GOT3 (cell line): Measurements from ENCODE around the gene SNX9.
"Not testable (repeated sequence)": the region's sequence is repeated elsewhere in the genome, so short reads cannot be mapped to it uniquely, and the experiment has no call there.

ENCODE experiments used
- DNase-seq: peaks from one replicate; lab custom pipeline; 2025; ENCODE audit warnings: mixed read lengths; lab: John Stamatoyannopoulos, UW

Gene SNX9

DNA sequence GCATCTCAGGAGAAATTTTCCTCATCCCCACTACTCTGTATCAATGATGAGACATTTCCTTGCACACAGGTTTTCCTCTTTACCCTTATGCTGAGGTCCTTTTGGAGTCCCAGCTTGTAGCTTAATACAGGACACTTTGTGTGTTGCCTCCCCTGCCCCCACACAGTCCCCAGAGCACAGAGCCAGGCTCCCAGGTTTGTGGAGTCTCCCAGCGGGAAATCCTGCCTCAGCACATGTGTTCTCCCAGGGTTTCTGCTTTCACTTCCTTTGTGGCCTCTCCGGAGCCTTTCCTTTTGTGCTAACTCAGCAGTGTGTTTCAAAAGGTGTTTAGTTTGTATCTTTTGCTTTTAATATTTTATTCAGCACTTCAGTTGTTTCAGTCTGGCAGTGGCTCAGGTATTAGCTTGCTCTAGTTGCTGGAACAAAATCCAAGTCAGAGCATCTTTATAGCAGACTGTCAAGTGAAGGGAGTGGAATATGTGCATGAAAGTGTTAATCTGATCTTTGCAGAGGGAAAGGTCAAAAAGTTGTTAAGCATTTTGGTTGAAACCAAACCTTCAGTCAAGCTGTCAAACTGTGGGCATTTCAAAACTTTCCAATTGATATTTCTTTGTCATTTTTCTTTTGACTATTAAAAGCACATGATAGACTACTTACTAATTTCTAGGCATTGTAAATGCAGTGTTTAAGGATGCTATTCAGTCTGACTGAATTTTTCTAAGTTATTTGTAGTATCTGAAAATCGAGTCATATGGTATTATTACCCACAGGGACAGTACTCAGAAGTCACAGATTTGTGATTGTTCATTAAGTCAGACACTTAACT is 8.6 kb downstream of the SNX9 start:
- no peak for DNase-seq

DNA sequence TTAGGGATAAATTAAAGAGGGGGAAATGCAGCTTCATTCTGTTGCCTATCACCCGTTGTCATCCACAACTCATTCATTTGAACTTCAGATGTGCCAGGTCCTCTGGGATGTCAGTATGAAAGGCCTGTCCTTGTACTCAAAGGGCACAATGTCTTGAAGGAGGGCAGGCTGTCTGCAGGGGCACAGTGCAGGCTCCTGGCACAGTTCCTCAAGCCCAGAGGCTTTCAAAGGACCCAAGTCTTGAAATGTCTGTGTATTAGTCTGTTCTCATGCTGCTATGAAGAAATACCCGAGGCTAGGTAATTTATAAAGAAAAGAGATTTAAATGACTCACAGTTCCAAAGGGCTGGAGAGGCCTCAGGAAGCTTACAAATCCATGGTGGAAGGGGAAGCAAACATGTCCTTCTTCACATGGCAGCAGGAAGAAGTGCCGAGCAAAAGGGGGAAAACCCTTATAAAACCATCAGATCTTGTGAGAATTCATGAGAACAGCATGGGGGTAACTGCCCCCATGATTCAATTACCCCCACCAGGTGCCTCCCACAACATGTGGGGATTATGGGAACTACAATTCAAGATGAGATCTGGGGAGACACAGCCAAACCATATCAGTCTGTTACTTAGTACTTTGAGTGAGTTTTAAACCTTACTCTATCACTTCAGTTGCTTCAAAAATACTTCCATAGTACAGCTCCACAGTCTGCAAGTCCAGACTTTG is 9.4 kb downstream of the SNX9 start:
- no peak for DNase-seq

GRCh38 chr6:157834549-157834948 is 11.5 kb downstream of the SNX9 start:
- no peak for DNase-seq

- no peak for DNase-seq
Observed at GRCh38 chr6:157838718-157839430, 15.8 kb downstream of the SNX9 start.

GRCh38 chr6:157839606-157840005 is 16.6 kb downstream of the SNX9 start:
- DNase-seq = no peak

DNA sequence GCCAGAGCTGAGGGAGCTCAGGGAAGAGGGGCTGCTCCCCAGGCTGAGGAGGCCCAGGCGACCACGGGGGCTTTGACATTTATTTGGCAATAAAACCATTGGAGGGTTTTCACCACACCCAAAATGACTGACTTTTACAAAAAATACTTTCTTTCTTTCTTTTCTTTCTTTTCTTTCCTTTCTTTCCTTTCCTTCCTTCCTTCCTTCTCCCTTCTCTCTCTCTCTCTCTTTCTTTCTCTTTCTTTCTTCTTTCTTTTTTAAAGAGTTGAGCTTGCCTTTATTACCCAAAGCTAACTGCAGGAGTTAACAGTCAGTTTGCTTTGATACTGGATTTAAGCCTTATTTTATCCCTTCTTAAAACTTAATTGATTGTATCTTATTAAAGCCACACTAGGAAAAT is 17.2 kb downstream of the SNX9 start:
- DNase-seq = no peak

DNA sequence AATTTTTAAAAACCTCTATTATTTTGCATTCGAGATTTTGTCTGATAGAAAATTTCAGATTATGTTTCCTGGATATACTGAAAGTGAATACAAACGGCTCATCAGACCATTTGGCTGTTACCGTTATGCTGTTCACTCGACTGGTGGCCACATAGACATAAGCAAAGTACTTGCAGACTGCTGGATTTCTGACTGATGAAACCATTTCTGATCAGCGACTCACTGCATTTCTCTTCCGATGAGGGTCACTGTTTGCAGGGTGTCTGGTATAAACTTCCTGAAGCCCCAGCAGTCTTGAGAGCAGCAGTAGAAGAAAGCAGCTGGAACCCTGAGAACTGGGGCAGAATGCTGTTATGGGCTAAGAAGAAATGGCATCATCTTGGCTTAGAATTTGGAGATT is 17.7 kb downstream of the SNX9 start:
- no peak for DNase-seq

DNA sequence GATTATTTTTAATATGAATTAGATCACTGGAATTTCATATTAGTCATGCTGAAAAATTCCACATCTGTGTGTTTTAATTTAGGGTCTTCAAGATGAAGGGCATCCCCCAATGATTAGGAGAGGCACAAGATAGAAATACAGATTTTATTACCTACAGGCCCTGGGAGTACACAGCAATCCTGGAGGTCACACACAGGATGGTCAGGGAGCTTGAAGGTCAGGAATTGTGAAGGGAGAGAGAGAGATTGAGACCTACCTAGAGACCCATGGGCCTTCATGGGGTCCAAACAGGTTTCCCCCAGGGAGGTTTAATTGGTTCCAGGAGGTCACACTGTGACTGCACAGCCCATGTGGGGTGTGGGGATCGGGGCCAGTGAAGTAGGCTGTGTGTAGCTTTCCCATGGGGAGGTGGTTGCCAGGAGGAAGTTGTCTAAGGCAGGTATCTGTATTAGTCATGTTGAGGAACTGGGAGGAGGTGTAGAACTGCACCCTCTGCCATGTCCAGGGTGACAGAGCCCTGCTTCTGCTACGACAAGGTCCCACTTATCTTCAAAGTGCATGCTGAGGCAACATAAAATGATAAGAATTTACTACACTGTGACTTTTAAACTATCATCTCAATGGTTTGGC is 18.3 kb downstream of the SNX9 start:
- DNase-seq = no peak

DNA sequence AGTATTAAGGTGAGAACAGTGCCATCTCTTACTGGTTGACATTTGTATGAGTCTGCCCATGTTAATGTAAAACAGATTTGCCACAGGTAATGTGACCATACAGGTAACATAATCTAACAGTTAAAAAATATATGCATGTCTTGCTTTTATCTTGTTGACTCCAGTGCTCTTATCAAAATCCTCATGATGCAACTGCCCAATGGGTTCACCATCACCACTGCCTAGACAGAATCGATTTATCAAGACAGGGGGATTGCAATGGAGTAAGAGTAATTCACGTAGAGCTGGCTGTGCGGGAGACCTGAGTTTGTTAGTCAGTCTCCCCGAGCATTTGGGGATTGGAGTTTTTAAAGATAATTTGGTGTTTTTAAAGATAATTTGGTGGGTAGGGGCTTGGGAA is 19.2 kb downstream of the SNX9 start:
- DNase-seq = no peak

- not testable (repeated sequence) for DNase-seq
Observed at GRCh38 chr6:157844196-157844595, 21.1 kb downstream of the SNX9 start.

- no peak for DNase-seq
Observed at GRCh38 chr6:157845493-157846259, 22.6 kb downstream of the SNX9 start.

GRCh38 chr6:157847846-157848245 is 24.8 kb downstream of the SNX9 start:
- no peak for DNase-seq

- no peak for DNase-seq
Observed at GRCh38 chr6:157848693-157849092, 25.6 kb downstream of the SNX9 start.

GRCh38 chr6:157849288-157850017 is 26.4 kb downstream of the SNX9 start:
- DNase-seq = no peak

DNA sequence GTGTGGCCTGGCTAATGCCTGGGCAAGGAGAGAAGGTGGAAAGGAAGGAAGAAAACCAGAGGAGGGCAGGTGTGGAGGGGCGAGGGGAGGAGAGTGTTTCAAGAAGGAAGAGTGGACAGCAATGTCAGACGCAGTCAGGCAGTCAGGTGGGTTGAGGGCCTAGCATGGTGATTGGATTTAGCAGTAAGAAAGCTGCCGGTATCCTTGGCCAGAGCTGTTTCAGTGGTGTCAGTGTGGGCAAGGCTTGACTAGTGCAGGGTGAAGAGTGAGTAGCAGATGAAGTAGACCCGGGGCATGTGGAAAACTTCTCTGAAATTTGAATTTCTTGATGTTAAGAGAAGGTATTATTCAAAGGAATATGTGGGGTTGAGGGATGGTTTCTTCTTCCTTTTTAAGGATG is 27.0 kb downstream of the SNX9 start:
- DNase-seq = no peak

- no peak for DNase-seq
Observed at GRCh38 chr6:157853018-157853805, 30.2 kb downstream of the SNX9 start.

GRCh38 chr6:157853902-157854502 is 31.0 kb downstream of the SNX9 start:
- DNase-seq = no peak

DNA sequence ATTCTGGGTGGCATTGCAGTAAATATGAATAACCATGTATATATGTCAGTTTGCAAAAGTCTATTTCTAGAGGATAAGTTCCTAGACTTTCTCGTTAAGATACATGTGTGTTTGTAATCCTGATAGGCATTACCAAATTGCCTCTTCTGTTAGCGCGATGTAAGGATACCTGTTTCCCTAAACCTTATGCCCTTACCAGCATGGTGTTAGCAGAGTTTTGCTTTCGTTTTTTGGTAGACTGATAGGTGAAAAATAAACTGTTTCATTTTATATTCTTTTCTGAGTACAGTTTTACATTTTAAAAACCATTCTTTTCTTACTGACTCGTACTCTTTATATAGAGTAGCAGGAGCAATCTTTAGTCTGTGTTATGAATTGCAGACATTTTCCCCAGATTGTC is 32.3 kb downstream of the SNX9 start:
- DNase-seq = no peak

- DNase-seq = not testable (repeated sequence)
Observed at GRCh38 chr6:157855804-157856203, 32.8 kb downstream of the SNX9 start.

GRCh38 chr6:157858664-157859063 is 35.6 kb downstream of the SNX9 start:
- DNase-seq = not testable (repeated sequence)
